Activated naive CD4-positive, alpha-beta T cell treated with anti-CD3 and anti-CD28 coated beads, Interleukin-2, amount 10 ng/mL, durations not matched to agents 7 days and 5 days (primary cell): ENCODE data around the gene GART.
A peak's percentile ranks its signal among the peaks of the same experiment; 100 is the strongest.
"Not testable (repeated sequence)": the region's sequence is repeated elsewhere in the genome, so short reads cannot be mapped to it uniquely, and the experiment has no call there.

Source experiments
- CTCF ChIA-PET: fragments of 350-600 bp; sonication (Branson Sonifier 250); formaldehyde crosslinking; loops from one replicate; lab custom pipeline; 2021; ENCODE audit warnings: antibody characterized with exemption; lab: Charles Lee
- DNase-seq: peaks from one replicate; pipeline ENCODE4 v3.0.0-alpha.2; 2020
- H3K27ac Mint-ChIP-seq: one replicate; pipeline ENCODE4 v1.8.0; 2021; ENCODE audit warnings: mild to moderate bottlenecking, moderate library complexity, mixed read lengths
- H3K27me3 Mint-ChIP-seq: one replicate; pipeline ENCODE4 v1.8.0; 2021; ENCODE audit warnings: mild to moderate bottlenecking, mixed read lengths
- H3K36me3 Mint-ChIP-seq: one replicate; pipeline ENCODE4 v1.8.0; 2021; ENCODE audit warnings: mixed read lengths
- H3K4me1 Mint-ChIP-seq: one replicate; pipeline ENCODE4 v1.8.0; 2021; ENCODE audit warnings: mixed read lengths
- H3K4me3 Mint-ChIP-seq: one replicate; pipeline ENCODE4 v1.8.0; 2021; ENCODE audit warnings: mild to moderate bottlenecking, moderate library complexity, mixed read lengths
- H3K9me3 Mint-ChIP-seq: one replicate; pipeline ENCODE4 v1.8.0; 2021; ENCODE audit warnings: mixed read lengths

GART gene

DNA sequence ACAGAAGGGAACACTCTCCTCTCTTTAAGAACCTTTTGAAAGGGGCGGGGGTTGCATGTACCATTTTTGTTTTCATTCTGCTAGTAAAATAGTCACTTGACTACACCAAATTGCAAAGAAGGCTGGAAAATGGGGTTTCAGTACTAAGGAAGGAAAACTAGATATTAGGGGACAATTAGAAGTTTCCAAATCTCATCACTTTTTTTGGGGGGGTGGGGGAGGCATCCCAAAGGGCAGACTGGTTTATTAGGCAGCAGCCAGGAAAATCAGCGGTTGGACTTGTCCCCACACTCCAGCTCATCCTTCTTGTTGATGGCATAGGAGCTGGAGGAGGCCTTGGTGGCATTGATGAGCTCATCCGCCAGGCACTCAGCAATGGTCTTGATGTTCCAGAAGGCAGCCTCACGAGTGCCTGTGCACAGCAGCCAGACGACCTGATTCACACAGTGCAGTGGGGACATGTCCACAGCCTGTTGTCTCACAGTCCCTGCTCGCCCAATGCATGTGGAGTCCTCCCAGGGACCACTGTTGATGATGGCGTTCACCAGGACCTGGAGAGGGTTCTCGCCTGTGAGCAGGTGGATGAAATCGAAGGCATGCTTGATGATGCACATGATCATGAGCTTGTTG is 60.5 kb downstream of the GART start:
- DNase-seq: no peak
- Mint-ChIP-seq H3K4me1 (peaks cover 27% of the 10 kb centered on the region), H3K9me3 (no peaks in the 10 kb centered on the region), H3K4me3 (no peak overlapping the region), H3K36me3 (peaks cover 7% of the 10 kb centered on the region), H3K27me3 (peaks cover 20% of the 10 kb centered on the region), H3K27ac (no peak overlapping the region)
- CTCF ChIA-PET: interaction anchor here (1.3 to 3.0 kb wide), 2 partner anchors 10 to 124 kb away, joined by 3 to 9 read pairs; partner anchors contain the start of gene DNAJC28

DNA sequence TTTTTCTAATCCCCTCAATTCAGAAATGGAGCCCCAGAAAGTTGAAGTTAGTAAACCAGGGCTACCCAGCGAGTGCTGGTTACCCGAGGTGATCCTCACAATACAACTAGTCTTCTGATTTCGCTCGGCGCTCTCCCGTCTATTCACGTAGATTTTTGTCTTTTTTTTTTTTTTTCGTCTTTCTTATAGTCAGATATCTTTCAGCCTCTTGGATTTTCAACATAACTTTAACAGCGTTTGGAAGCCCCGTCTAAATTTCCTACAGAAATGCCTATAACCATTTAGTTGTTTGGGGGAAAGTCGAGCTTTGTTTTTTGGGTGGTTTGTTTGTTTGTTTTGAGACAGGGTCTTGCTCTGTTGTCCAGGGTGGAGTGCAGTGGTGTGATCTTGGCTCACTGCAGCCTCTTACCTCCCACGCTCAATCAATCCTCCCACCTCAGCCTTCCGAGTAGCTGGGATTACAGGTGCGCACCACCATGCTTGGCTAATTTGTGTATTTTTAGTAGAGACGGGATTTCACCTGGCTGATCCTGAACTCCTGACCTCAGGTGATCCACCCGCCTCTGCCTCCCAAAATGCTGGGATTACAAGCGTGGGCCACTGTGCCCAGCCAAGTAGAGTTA is 61.3 kb downstream of the GART start:
- Mint-ChIP-seq H3K27me3 (peaks cover 20% of the 10 kb centered on the region), H3K4me3 (peak overlapping the region; percentile 88), H3K4me1 (peaks cover 27% of the 10 kb centered on the region), H3K9me3 (no peaks in the 10 kb centered on the region), H3K27ac (peak overlapping the region; percentile 94), H3K36me3 (peaks cover 7% of the 10 kb centered on the region)
- DNase-seq: no peak
- CTCF ChIA-PET: interaction anchor here (3.0 kb wide), 1 partner anchor 11 kb away, joined by 9 read pairs; the partner anchor contains the start of gene DNAJC28

DNA sequence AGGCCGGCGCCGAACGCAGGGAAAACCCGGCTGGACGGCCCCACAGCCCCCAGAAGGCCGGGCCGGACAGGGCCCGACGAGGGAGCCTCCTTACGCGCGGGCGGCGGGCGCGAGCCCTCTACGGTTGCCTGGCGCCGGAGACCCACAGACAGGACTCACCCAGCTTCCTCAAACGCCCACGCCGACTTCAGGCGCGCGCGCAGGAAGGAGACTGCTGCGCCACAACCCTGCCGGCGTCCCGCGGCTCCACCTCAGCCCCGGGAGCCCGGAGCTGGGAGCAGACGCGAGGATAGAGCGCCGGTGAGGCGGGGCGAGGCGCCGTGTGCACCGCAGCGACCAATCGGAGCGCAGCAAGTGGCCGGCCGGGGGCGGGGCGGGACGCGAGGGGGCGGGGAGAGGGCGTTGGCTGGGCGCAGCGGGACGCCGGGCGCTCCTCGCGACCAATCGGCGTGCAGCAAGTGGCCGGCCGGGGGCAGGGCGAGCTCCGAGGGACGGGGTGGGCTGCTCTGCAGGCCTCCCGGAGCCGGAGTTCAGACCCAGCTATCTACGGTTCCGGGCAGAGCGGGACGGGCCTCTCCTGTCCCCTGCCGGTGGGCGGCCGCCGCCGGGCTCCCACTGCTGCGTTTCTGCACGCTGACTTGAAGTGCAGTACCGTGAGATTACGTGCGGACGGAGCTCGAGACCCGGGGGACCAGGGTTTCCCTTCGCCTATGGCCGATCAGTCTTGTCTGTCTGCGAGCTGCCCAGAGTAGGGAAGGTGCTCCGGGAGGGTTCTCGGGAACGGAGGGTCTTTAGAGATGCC is 62.0 kb downstream of the GART start, which contains the start of gene TMEM50B:
TMEM50B (minus strand) TSS at position 296 of the 802 bp plus-strand sequence. CDS start 11,089 bp downstream, outside the sequence.
- peaks cover 20% of the 10 kb centered on the region for H3K27me3 Mint-ChIP-seq
- peak within 1 kb of the TSS; percentile 88 for H3K4me3 Mint-ChIP-seq
- CTCF ChIA-PET: interaction anchor here (0.5 to 3.0 kb wide), 4 partner anchors 11 to 126 kb away, joined by 3 to 9 read pairs (median 3); partner anchors contain the start of gene DNAJC28
- DNase-seq: peak; percentile 96
- no peaks in the 10 kb centered on the region for H3K9me3 Mint-ChIP-seq
- peaks cover 7% of the 10 kb centered on the region for H3K36me3 Mint-ChIP-seq
- H3K4me1 Mint-ChIP-seq: peaks cover 27% of the 10 kb centered on the region
- peak within 1 kb of the TSS; percentile 94 for H3K27ac Mint-ChIP-seq

- peaks cover 27% of the 10 kb centered on the region for H3K4me1 Mint-ChIP-seq
- H3K27me3 Mint-ChIP-seq: peaks cover 14% of the 10 kb centered on the region
- CTCF ChIA-PET: interaction anchor here (0.6 to 3.0 kb wide), 3 partner anchors 12 to 81 kb away, joined by 3 to 9 read pairs (median 3); partner anchors contain the start of gene DNAJC28
- H3K36me3 Mint-ChIP-seq: peaks cover 7% of the 10 kb centered on the region
- DNase-seq: peak; percentile 62
- H3K4me3 Mint-ChIP-seq: peak overlapping the region; percentile 88
- H3K27ac Mint-ChIP-seq: peak overlapping the region; percentile 94
- no peaks in the 10 kb centered on the region for H3K9me3 Mint-ChIP-seq
Observed at GRCh38 chr21:33478935-33479678, 62.8 kb downstream of the GART start.

- H3K27ac Mint-ChIP-seq: peak overlapping the region; percentile 94
- CTCF ChIA-PET: no interaction called here
- no peak for DNase-seq
- no peaks in the 10 kb centered on the region for H3K9me3 Mint-ChIP-seq
- peaks cover 11% of the 10 kb centered on the region for H3K36me3 Mint-ChIP-seq
- H3K27me3 Mint-ChIP-seq: peaks cover 14% of the 10 kb centered on the region
- peaks cover 27% of the 10 kb centered on the region for H3K4me1 Mint-ChIP-seq
- peak overlapping the region; percentile 88 for H3K4me3 Mint-ChIP-seq
Observed at GRCh38 chr21:33478182-33478581, 63.7 kb downstream of the GART start.

DNA sequence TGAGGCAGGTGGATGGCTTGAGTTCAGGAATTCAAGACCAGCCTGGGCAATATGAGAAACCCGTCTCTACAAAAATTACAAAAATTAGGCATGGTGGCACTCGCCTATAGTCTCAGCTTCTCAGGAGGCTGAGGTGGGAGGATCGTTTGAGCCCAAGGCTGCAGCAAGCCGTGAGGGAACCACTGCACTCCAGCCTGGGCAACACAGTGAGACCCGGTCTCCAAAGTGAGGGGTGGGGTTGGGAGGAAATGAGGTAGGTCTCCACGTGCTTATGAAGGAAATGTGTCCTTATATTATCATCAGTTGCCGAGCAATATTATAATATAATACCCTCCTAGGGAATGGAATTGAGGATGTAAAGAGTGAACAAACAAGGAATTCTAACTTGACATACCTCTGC is 64.9 kb downstream of the GART start:
- H3K4me1 Mint-ChIP-seq: peaks cover 27% of the 10 kb centered on the region
- peak overlapping the region; percentile 41 for H3K4me3 Mint-ChIP-seq
- H3K9me3 Mint-ChIP-seq: no peaks in the 10 kb centered on the region
- H3K27me3 Mint-ChIP-seq: peaks cover 8% of the 10 kb centered on the region
- no peak overlapping the region for H3K27ac Mint-ChIP-seq
- CTCF ChIA-PET: no interaction called here
- no peak for DNase-seq
- peaks cover 13% of the 10 kb centered on the region for H3K36me3 Mint-ChIP-seq

DNA sequence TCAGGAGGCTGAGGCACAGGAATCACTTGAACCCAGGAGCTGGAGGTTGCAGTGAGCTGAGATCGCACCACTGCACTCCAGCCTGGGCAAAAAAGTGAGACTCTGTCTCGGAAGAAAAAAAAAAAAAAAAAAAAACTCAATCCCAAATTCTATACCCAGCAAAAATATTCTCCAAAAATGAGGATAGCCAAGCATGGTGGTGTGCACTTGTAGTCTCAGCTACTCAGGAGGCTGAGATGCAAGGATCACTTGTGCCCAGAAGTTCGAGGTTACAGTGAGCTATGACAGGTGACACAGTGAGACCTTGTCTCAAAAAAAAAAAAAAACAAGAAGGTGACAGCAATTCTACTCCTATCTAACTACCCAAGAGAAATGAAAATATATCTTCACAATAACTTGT is 68.6 kb downstream of the GART start:
- Mint-ChIP-seq H3K27ac (no peak overlapping the region), H3K4me3 (no peak overlapping the region), H3K4me1 (peaks cover 10% of the 10 kb centered on the region), H3K27me3 (no peaks in the 10 kb centered on the region), H3K36me3 (peaks cover 8% of the 10 kb centered on the region), H3K9me3 (no peaks in the 10 kb centered on the region)
- CTCF ChIA-PET: interaction anchor here (0.6 kb wide), 1 partner anchor 55 kb away, joined by 3 read pairs; no protein-coding TSS in a partner anchor
- DNase-seq: no peak

DNA sequence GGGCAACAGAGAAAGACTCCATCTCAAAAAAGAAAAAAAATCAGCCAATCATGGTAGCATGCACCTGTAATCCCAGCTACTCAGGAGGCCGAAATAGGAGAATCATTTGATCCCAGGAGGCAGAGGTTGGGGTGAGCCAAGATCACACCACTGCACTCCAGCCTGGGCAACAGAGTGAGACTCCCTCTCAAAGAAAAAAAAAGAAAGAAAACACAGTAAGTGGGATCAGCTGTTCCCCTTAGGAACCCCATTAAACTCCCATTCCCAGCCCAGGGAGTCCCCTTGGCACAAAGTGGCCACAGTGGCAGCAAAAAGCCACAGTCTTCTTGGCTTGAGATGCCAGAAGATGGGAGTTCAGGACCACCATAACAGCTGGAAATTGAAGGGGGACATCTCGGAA is 71.2 kb downstream of the GART start:
- Mint-ChIP-seq H3K27me3 (no peaks in the 10 kb centered on the region), H3K36me3 (peaks cover 9% of the 10 kb centered on the region), H3K4me1 (no peaks in the 10 kb centered on the region), H3K9me3 (no peaks in the 10 kb centered on the region), H3K4me3 (no peak overlapping the region), H3K27ac (no peak overlapping the region)
- CTCF ChIA-PET: no interaction called here
- DNase-seq: no peak

DNA sequence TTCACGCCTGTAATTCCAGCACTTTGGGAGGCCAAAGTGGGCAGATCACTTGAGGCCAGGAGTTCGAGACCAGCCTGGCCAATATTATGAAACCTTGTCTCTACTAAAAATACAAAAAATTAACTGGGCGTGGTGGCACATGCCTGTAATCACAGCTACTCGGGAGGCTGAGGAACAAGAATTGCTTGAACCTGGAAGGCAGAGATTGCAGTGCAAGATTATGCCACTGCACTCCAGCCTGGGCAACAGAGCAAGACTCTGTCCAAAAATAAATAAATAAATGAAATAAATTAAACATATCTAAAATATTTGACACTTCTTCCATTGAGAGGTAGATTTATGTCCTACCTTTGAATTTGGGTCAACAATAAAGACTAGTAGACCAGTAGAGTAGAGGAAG is 72.7 kb downstream of the GART start:
- H3K27me3 Mint-ChIP-seq, H3K4me3 Mint-ChIP-seq, H3K9me3 Mint-ChIP-seq, H3K36me3 Mint-ChIP-seq, DNase-seq, H3K4me1 Mint-ChIP-seq, H3K27ac Mint-ChIP-seq, CTCF ChIA-PET: not testable (repeated sequence)

DNA sequence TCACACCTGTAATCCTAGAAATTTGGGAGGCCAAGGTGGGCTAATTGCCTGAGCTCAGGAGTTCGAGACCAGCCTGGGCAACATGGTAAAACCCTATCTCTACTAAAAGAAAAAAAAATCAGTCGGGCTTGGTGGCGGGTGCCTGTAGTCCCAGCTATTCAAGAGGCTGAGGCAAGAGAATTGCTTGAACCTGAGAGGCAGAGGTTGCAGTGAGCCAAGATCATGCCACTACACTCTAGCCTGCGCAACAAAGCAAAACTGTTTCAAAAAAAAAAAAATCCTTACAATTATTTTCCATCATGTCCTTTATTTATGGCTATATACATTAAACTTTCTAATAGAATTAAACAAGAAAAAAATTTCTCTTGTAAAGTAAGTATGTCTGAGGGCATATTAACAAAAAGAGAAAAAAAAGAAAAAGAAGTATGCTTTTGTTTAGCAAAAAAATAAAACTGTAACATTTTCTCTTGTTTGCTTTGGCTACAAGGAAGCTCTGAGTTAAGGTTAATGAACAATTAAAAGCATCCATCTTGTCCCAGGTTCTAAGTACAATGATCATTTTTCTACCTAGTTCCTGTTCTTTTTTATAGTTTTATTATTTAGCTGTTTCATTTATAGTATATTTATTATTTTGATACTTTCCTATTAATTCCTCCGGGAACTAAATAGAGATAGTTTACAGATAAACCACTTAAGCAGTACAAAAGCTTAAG is 80.2 kb downstream of the GART start:
- H3K4me3 Mint-ChIP-seq: no peak overlapping the region
- peaks cover 7% of the 10 kb centered on the region for H3K36me3 Mint-ChIP-seq
- no peak overlapping the region for H3K27ac Mint-ChIP-seq
- CTCF ChIA-PET: interaction anchor here (0.7 to 1.6 kb wide), 3 partner anchors 123 to 635 kb away, joined by 3 to 4 read pairs (median 3); no protein-coding TSS in a partner anchor
- H3K27me3 Mint-ChIP-seq: no peaks in the 10 kb centered on the region
- no peak for DNase-seq
- no peaks in the 10 kb centered on the region for H3K4me1 Mint-ChIP-seq
- H3K9me3 Mint-ChIP-seq: no peaks in the 10 kb centered on the region

- H3K4me3 Mint-ChIP-seq: no peak overlapping the region
- no peaks in the 10 kb centered on the region for H3K27me3 Mint-ChIP-seq
- no peak overlapping the region for H3K27ac Mint-ChIP-seq
- H3K36me3 Mint-ChIP-seq: peaks cover 7% of the 10 kb centered on the region
- H3K4me1 Mint-ChIP-seq: no peaks in the 10 kb centered on the region
- CTCF ChIA-PET: no interaction called here
- no peaks in the 10 kb centered on the region for H3K9me3 Mint-ChIP-seq
- DNase-seq: no peak
Observed at GRCh38 chr21:33458861-33459260, 83.1 kb downstream of the GART start.

DNA sequence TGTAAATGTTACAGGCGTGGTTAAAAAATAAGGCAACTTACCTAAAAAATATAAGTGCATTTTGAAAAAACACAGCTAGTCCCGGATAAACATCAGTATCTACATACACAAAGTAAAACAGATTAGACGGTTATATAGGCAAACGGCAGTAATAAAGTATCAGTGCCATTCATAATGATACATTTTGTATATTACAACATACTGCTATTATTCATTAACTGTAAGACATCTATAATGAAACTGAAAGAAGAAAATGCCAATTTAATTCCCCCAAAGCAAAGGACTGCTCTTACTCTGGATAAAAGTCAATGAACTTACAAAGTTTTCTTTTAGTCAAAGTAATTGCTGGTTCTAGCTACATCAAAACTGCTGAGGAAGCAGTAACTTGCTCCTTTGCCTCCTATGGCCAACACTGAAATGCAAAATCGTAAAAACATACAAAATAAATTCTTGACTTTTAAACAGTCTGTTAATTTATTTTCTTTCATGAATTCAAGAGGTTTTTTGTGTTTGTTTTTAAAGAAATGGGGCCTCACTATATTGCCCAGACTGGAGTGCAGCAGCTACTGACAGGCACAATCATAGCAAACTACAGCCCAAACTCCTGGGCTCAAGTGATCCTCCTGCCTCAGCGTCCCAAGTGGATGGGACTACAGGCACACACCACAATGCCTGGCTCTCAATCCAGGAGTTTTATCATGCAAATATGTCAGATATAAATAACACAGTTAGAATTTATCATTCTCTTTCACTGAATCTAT is 86.1 kb downstream of the GART start:
- no peak for DNase-seq
- CTCF ChIA-PET: interaction anchor here (1.0 kb wide), 2 partner anchors 10 to 95 kb away, joined by 3 to 4 read pairs; no protein-coding TSS in a partner anchor
- no peak overlapping the region for H3K4me3 Mint-ChIP-seq
- H3K36me3 Mint-ChIP-seq: peaks cover 15% of the 10 kb centered on the region
- H3K9me3 Mint-ChIP-seq: no peaks in the 10 kb centered on the region
- H3K4me1 Mint-ChIP-seq: no peaks in the 10 kb centered on the region
- H3K27me3 Mint-ChIP-seq: no peaks in the 10 kb centered on the region
- no peak overlapping the region for H3K27ac Mint-ChIP-seq
